Posterior vena cava (tissue), 2 donors: ENCODE data around the gene NBPF14. TPM values are rescaled to one million over a fixed set of nuclear protein-coding genes. Genes with fewer than 3 reads are reported as not detected.

ENCODE experiments used
- total RNA-seq, 2 donors: library from RNA; stranded (reverse); fragmentation: NEBNext Ultra II Directional; extraction: Animal tissue kit (Norgen Biotek cat#: 25700); gene quantifications; one replicate each; pipeline ENCODE4 v1.2.1, GENCODE V29; 2021
- donor health status: DM: yes; HTN: yes; CAD: no.
- donor health status: DM: yes; HTN: yes; CAD: no.

Gene NBPF14
- total RNA-seq, 2 donors from 2014 or later = 27.0 to 30.5 TPM

Other genes with a start within 250 kb of the NBPF14 start
- not detected for gene PPIAL4G, start 112.7 kb downstream of the NBPF14 start, total RNA-seq
- under 1 TPM in 1 of 2 donors, not detected in 1; 1.00 TPM for gene NUDT4B, start 152.8 kb upstream of the NBPF14 start, total RNA-seq
- gene PDE4DIP, start 248.4 kb upstream of the NBPF14 start, total RNA-seq = 100 to 1,000 TPM; 109 to 159 TPM